Measurements from ENCODE around the gene THEM5. TPM values are rescaled to one million over a fixed set of nuclear protein-coding genes. Genes with fewer than 3 reads are reported as not detected.

THEM5 gene
- not detected in 2 replicates for total RNA-seq

GRCh38 chr1:151853411-151853943 lies at the start of gene THEM5:
Gene THEM5 (minus strand): TSS chr1:151853712. CDS start chr1:151853565, 147 bp downstream.

GRCh38 chr1:151839457-151840403 lies 13.8 kb downstream of the THEM5 start, which contains the start of gene C2CD4D:
Gene C2CD4D (minus strand): TSS chr1:151839820. CDS start chr1:151838989, 831 bp downstream.

GRCh38 chr1:151831605-151832004 lies 21.9 kb downstream of the THEM5 start, which contains the start of gene RORC:
Gene RORC (minus strand): TSS chr1:151831802. CDS start chr1:151831764, 38 bp downstream.

GRCh38 chr1:151805066-151805820 lies 48.3 kb downstream of the THEM5 start, which contains the start of gene LINGO4:
Gene LINGO4 (minus strand): TSS chr1:151805419. CDS start chr1:151802704, 2,715 bp downstream.

Other genes starting within 250 kb of the THEM5 start
- gene SNX27, start 241.7 kb downstream of the THEM5 start, total RNA-seq: 18.8 and 19.0 TPM in 2 replicates
- not detected in 2 replicates for gene CELF3, start 136.9 kb downstream of the THEM5 start, total RNA-seq
- gene RIIAD1, start 132.2 kb downstream of the THEM5 start, total RNA-seq: not detected in 2 replicates
- 69.9 and 101 TPM in 2 replicates for gene MRPL9, start 90.2 kb downstream of the THEM5 start, total RNA-seq
- gene TDRKH, start 63.2 kb downstream of the THEM5 start, total RNA-seq: 5.1 and 7.7 TPM in 2 replicates
- not detected in 2 replicates for gene LINGO4, start 48.3 kb downstream of the THEM5 start, total RNA-seq
- gene RORC, start 21.9 kb downstream of the THEM5 start, total RNA-seq: 0.48 and 1.9 TPM in 2 replicates
- gene C2CD4D, start 13.9 kb downstream of the THEM5 start, total RNA-seq: under 0.01 TPM in 1 of 2 replicates, not detected in the other
- gene THEM4, start 55.8 kb upstream of the THEM5 start, total RNA-seq: 4.6 and 9.8 TPM in 2 replicates
- 165 and 194 TPM in 2 replicates for gene S100A10, start 140.1 kb upstream of the THEM5 start, total RNA-seq
- 79.3 and 93.7 TPM in 2 replicates for gene S100A11, start 183.3 kb upstream of the THEM5 start, total RNA-seq
- gene TCHHL1, start 235.4 kb upstream of the THEM5 start, total RNA-seq: not detected in 2 replicates